SIG-M5 treated with dmso at 0.1 percent for 504 hours (cell line): ENCODE data around the gene SFXN5.

ENCODE experiments used
- DNase-seq: peaks from one replicate; lab custom pipeline; 2025; ENCODE audit not compliant: unreplicated experiment; lab: John Stamatoyannopoulos, UW

SFXN5 gene

GRCh38 chr2:72981536-72981935 lies 90.0 kb downstream of the SFXN5 start:
- DNase-seq: no peak

- no peak for DNase-seq
These were observed 90.8 kb downstream of the SFXN5 start for GRCh38 chr2:72980535-72981217.

- DNase-seq: peak; percentile 94
These were observed 91.6 kb downstream of the SFXN5 start for GRCh38 chr2:72979896-72980295.

- DNase-seq: no peak
These were observed 96.5 kb downstream of the SFXN5 start for GRCh38 chr2:72975017-72975416.

- no peak for DNase-seq
These were observed 97.1 kb downstream of the SFXN5 start for GRCh38 chr2:72974436-72974754.

GRCh38 chr2:72973566-72974435 lies 97.7 kb downstream of the SFXN5 start:
- peak; percentile 57 for DNase-seq

GRCh38 chr2:72973137-72973535 lies 98.4 kb downstream of the SFXN5 start:
- DNase-seq: no peak

- no peak for DNase-seq
These were observed 99.0 kb downstream of the SFXN5 start for GRCh38 chr2:72972352-72973136.

GRCh38 chr2:72971036-72971435 lies 100.5 kb downstream of the SFXN5 start:
- DNase-seq: no peak

GRCh38 chr2:72969706-72970105 lies 101.8 kb downstream of the SFXN5 start:
- no peak for DNase-seq

GRCh38 chr2:72968286-72968685 lies 103.2 kb downstream of the SFXN5 start:
- no peak for DNase-seq

- DNase-seq: no peak
These were observed 105.6 kb downstream of the SFXN5 start for GRCh38 chr2:72965770-72966450.

GRCh38 chr2:72965016-72965415 lies 106.5 kb downstream of the SFXN5 start:
- DNase-seq: no peak

GRCh38 chr2:72964146-72964525 lies 107.4 kb downstream of the SFXN5 start:
- DNase-seq: no peak

- no peak for DNase-seq
These were observed 107.9 kb downstream of the SFXN5 start for GRCh38 chr2:72963423-72964145.

GRCh38 chr2:72962911-72963310 lies 108.6 kb downstream of the SFXN5 start:
- no peak for DNase-seq

GRCh38 chr2:72961853-72962468 lies 109.6 kb downstream of the SFXN5 start:
- DNase-seq: no peak

- DNase-seq: no peak
These were observed 110.3 kb downstream of the SFXN5 start for GRCh38 chr2:72961036-72961720.
